ENCODE measurements around the gene SLC7A5.
A peak's percentile ranks its signal among the peaks of the same experiment; 100 is the strongest.
"Not testable (repeated sequence)": the region's sequence is repeated elsewhere in the genome, so short reads cannot be mapped to it uniquely, and the experiment has no call there.

Gene SLC7A5

DNA sequence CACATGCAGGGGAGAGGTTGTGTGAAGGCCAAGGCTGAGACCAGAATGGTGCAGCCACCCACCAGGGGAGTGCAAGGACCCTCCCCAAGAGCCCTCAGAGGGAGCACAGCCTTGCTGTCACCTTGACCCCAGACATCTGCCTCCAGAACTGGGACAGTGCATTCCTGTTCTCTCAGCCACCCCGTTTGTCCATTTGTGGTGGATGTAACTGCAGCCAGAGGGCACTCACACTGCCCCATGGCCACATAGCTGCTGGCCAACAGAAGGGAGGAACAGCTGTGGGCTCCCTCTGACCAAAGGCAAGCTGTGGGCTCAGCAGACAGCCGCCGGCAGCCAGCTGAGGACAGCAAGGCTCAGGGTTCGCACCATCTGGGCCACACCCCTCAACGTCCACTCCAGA lies 53.7 kb downstream of the SLC7A5 start:
- peak overlapping the region; percentile 62 for H3K27ac ChIP-seq (replicated peaks)
- DNase-seq (ENCODE audit: low read depth in 1 of 2, low spot score in 1 of 2), result no peak
- H3K27me3 ChIP-seq (ENCODE audit: insufficient read depth, poor library complexity, severe bottlenecking), result no peaks in the 10 kb centered on the region
- TF ChIP-seq, protein P1, sequence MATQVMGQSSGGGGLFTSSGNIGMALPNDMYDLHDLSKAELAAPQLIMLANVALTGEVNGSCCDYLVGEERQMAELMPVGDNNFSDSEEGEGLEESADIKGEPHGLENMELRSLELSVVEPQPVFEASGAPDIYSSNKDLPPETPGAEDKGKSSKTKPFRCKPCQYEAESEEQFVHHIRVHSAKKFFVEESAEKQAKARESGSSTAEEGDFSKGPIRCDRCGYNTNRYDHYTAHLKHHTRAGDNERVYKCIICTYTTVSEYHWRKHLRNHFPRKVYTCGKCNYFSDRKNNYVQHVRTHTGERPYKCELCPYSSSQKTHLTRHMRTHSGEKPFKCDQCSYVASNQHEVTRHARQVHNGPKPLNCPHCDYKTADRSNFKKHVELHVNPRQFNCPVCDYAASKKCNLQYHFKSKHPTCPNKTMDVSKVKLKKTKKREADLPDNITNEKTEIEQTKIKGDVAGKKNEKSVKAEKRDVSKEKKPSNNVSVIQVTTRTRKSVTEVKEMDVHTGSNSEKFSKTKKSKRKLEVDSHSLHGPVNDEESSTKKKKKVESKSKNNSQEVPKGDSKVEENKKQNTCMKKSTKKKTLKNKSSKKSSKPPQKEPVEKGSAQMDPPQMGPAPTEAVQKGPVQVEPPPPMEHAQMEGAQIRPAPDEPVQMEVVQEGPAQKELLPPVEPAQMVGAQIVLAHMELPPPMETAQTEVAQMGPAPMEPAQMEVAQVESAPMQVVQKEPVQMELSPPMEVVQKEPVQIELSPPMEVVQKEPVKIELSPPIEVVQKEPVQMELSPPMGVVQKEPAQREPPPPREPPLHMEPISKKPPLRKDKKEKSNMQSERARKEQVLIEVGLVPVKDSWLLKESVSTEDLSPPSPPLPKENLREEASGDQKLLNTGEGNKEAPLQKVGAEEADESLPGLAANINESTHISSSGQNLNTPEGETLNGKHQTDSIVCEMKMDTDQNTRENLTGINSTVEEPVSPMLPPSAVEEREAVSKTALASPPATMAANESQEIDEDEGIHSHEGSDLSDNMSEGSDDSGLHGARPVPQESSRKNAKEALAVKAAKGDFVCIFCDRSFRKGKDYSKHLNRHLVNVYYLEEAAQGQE (IDR thresholded peaks at IDR 0.05; ENCODE audit: insufficient replicate concordance, low read depth), result no peak
- TF ChIP-seq POLR2AphosphoS5 (IDR thresholded peaks at IDR 0.05; ENCODE audit: low read depth) (no peak), GABPA (IDR thresholded peaks at IDR 0.05; ENCODE audit: low read depth) (no peak), SPI1 (IDR thresholded peaks at IDR 0.05; ENCODE audit: borderline replicate concordance, low read depth) (no peak)
- TF ChIP-seq, protein P2, sequence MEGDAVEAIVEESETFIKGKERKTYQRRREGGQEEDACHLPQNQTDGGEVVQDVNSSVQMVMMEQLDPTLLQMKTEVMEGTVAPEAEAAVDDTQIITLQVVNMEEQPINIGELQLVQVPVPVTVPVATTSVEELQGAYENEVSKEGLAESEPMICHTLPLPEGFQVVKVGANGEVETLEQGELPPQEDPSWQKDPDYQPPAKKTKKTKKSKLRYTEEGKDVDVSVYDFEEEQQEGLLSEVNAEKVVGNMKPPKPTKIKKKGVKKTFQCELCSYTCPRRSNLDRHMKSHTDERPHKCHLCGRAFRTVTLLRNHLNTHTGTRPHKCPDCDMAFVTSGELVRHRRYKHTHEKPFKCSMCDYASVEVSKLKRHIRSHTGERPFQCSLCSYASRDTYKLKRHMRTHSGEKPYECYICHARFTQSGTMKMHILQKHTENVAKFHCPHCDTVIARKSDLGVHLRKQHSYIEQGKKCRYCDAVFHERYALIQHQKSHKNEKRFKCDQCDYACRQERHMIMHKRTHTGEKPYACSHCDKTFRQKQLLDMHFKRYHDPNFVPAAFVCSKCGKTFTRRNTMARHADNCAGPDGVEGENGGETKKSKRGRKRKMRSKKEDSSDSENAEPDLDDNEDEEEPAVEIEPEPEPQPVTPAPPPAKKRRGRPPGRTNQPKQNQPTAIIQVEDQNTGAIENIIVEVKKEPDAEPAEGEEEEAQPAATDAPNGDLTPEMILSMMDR (IDR thresholded peaks at IDR 0.05; ENCODE audit: insufficient read depth, low read length), result no peak
- no peak overlapping the region for H3K4me3 ChIP-seq (replicated peaks; ENCODE audit: insufficient read depth, low read length)

DNA sequence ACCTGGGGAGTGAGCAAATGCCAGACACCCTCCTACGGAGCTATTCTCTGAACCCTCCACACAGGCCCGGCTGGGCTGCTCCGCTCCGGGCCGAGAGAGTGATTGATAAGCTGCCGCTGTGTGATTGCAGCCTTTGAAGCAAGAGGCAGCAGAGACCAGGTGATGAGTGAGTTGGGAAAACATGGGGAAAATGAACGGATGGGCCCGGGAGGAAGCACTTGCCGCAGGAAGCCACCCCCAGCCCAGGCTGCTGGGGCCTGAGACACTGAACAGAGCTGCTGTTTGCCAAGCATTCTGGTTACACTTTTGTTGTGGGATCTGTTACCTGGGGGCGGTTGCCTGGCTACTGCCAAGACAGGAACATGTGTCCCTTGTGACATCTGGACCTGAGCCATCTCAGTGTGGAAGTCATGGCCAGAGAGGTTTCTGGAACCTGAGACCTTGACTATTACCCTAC lies 57.1 kb downstream of the SLC7A5 start:
- no peak overlapping the region for H3K27ac ChIP-seq (replicated peaks)
- no peak for TF ChIP-seq GABPA (IDR thresholded peaks at IDR 0.05; ENCODE audit: low read depth)
- TF ChIP-seq, protein P1 (IDR thresholded peaks at IDR 0.05; ENCODE audit: insufficient replicate concordance, low read depth), result no peak
- TF ChIP-seq SPI1 (IDR thresholded peaks at IDR 0.05; ENCODE audit: borderline replicate concordance, low read depth), result no peak
- TF ChIP-seq POLR2AphosphoS5 (IDR thresholded peaks at IDR 0.05; ENCODE audit: low read depth), result no peak
- TF ChIP-seq, protein P2 (IDR thresholded peaks at IDR 0.05; ENCODE audit: insufficient read depth, low read length), result no peak

DNA sequence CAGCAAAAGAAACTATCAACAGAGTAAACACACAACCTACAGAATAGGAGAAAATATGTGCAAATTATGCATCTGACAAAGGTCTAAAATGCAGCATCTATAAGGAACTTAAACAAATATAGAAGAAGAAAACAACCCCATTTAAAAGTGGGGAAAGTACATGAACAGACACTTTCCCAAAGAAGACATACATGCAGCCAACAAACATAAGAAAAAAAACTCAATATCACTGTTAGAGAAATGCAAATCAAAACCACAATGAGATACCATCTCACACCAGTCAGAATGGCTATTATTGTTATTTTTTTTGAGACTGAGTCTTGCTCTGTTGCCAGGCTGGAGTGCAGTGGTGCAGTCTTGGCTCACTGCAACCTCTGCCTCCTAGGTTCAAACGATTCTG lies 57.9 kb downstream of the SLC7A5 start:
- H3K27me3 ChIP-seq (ENCODE audit: insufficient read depth, poor library complexity, severe bottlenecking); H3K27ac ChIP-seq (replicated peaks); H3K4me3 ChIP-seq (replicated peaks; ENCODE audit: insufficient read depth, low read length); DNase-seq (ENCODE audit: low read depth in 1 of 2, low spot score in 1 of 2): not testable (repeated sequence)

More for the DNA sequence above, 57.1 kb downstream of the SLC7A5 start:
- no peak for DNase-seq (ENCODE audit: low read depth in 1 of 2, low spot score in 1 of 2)
- Histone ChIP-seq H3K27me3 (ENCODE audit: insufficient read depth, poor library complexity, severe bottlenecking) (no peaks in the 10 kb centered on the region), H3K4me3 (replicated peaks; ENCODE audit: insufficient read depth, low read length) (no peak overlapping the region)

DNA sequence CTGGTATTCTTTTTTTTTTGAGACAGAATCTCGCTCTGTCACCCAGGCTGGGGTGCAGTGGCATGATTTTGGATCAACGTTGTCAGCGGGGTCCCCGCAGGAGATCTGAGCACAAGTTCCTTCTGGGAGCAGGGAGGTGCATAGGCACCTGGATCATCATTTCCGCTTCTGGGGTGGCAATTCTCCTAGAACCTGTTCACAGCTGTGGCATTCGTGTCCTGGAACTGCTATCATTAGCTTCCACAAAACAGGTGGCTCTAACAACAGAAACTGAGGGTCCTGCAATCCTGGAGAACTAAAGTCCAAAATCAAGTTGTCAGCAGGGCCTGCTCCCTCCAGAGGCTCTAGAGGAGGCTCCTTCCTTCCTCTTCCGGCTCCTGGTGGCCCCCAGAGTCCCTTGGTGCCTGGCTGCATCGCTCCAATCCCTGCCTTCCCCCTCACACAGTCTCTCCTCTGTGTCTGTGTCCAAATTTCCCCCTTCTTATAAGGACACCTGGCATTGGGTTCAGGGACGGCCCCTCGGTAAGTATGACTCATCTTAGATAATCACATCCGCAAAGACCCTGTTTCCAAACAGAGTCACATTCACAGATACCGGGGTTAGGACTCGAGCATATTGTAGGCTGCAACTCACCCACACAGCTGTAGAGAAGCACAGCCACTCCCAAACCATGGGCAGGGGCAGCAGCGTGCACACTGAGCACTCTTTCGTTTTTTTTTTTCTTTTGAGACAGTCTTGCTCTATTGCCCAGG lies 60.0 kb downstream of the SLC7A5 start:
- H3K27ac ChIP-seq (replicated peaks), result no peak overlapping the region
- peak in 1 of 2 experiments; percentile 15 for DNase-seq (ENCODE audit: low read depth in 1 of 2, low spot score in 1 of 2)
- TF ChIP-seq GABPA (IDR thresholded peaks at IDR 0.05; ENCODE audit: low read depth) (no peak), POLR2AphosphoS5 (IDR thresholded peaks at IDR 0.05; ENCODE audit: low read depth) (no peak), SPI1 (IDR thresholded peaks at IDR 0.05; ENCODE audit: borderline replicate concordance, low read depth) (no peak)
- TF ChIP-seq, protein P1 (IDR thresholded peaks at IDR 0.05; ENCODE audit: insufficient replicate concordance, low read depth), result no peak
- TF ChIP-seq, protein P2 (IDR thresholded peaks at IDR 0.05; ENCODE audit: insufficient read depth, low read length), result no peak
- no peaks in the 10 kb centered on the region for H3K27me3 ChIP-seq (ENCODE audit: insufficient read depth, poor library complexity, severe bottlenecking)
- no peak overlapping the region for H3K4me3 ChIP-seq (replicated peaks; ENCODE audit: insufficient read depth, low read length)

All from HL-60 (cell line).